ENCODE measurements around the gene TEX101. TPM values are rescaled to one million over a fixed set of nuclear protein-coding genes. Genes with fewer than 3 reads are reported as not detected.

TEX101 gene
- total RNA-seq, 2 donors from 2014 or later, result 0.17 TPM; not detected in 1

DNA sequence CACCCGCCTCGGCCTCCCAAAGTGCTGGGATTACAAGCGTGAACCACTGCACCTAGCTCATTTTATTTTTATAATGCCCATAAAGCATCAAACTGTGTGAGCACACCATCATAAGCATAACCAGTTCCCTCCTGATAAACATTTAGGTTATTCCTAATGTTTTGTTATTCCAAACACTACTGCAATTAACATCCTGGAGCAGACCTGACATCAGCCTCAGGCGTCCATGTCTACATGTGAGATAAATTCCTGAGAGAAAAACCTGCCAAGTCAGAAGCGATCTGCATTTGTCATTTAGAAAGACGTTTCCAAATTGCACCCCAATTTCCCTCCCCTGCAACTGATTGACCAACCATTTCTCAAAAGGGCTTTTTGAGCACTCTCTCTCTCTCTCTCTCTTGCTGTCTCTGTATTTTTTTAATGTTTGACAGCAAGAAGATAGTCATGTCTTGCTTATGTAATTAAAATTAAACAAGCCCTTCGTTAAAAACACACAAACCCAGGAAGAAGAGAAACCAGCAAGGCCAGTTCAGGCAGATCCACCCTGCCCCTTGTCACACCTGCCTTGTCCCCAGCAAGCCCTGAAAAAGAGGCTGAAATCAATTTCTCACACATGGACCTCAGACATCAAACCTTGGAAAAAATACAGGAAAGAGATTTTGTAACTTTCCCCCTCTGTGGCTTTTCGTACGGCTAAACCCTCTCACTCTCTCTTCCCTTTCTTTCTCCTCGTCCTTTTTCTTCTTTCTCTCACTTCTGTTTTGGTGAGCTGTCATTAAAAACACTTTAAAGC, 40.8 kb downstream of the TEX101 start:
- H3K27me3 ChIP-seq, result no peaks in the 10 kb centered on the region
- H3K4me3 ChIP-seq, result no peak overlapping the region
- no peak overlapping the region for H3K27ac ChIP-seq
- intact Hi-C loops (cut with DNase I), result no loop called here
- TF ChIP-seq, protein P1, sequence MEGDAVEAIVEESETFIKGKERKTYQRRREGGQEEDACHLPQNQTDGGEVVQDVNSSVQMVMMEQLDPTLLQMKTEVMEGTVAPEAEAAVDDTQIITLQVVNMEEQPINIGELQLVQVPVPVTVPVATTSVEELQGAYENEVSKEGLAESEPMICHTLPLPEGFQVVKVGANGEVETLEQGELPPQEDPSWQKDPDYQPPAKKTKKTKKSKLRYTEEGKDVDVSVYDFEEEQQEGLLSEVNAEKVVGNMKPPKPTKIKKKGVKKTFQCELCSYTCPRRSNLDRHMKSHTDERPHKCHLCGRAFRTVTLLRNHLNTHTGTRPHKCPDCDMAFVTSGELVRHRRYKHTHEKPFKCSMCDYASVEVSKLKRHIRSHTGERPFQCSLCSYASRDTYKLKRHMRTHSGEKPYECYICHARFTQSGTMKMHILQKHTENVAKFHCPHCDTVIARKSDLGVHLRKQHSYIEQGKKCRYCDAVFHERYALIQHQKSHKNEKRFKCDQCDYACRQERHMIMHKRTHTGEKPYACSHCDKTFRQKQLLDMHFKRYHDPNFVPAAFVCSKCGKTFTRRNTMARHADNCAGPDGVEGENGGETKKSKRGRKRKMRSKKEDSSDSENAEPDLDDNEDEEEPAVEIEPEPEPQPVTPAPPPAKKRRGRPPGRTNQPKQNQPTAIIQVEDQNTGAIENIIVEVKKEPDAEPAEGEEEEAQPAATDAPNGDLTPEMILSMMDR (IDR thresholded peaks at IDR 0.05), result no peak
- no peak for DNase-seq
- no peak overlapping the region for H3K9ac ChIP-seq (ENCODE audit: low read depth in 2 of 2, low read length in 2 of 2)
- H3K4me1 ChIP-seq, result peaks cover 4% of the 10 kb centered on the region
- H3K9me3 ChIP-seq, result no peaks in the 10 kb centered on the region
- no peaks in the 10 kb centered on the region for H3K36me3 ChIP-seq

DNA sequence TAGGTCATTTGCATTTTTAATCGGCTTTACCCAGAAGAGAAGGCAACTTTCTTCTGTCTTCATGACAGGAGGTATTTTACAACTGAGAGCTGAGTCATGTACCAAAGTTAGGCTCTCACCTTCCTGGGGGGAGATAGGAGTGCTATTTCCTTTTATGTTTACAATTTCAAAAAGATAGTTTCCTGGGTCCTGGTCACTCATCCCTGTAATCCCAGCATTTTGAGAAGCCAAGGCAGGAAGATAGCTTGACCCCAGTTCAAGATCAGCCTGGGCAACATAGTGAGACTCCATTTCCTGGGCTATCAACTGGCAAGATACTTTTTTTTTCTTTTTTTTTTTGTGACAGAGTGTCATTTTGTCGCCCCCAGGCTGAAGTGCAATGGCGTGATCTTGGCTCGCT, 43.1 kb downstream of the TEX101 start:
- Histone ChIP-seq H3K27ac (no peak overlapping the region), H3K9me3 (no peaks in the 10 kb centered on the region), H3K27me3 (no peaks in the 10 kb centered on the region), H3K4me1 (peaks cover 4% of the 10 kb centered on the region), H3K36me3 (no peaks in the 10 kb centered on the region), H3K9ac (ENCODE audit: low read depth in 2 of 2, low read length in 2 of 2) (no peak overlapping the region), H3K4me3 (no peak overlapping the region)
- no peak for DNase-seq
- intact Hi-C loops (cut with DNase I), result no loop called here
- TF ChIP-seq, protein P1 (IDR thresholded peaks at IDR 0.05), result no peak

DNA sequence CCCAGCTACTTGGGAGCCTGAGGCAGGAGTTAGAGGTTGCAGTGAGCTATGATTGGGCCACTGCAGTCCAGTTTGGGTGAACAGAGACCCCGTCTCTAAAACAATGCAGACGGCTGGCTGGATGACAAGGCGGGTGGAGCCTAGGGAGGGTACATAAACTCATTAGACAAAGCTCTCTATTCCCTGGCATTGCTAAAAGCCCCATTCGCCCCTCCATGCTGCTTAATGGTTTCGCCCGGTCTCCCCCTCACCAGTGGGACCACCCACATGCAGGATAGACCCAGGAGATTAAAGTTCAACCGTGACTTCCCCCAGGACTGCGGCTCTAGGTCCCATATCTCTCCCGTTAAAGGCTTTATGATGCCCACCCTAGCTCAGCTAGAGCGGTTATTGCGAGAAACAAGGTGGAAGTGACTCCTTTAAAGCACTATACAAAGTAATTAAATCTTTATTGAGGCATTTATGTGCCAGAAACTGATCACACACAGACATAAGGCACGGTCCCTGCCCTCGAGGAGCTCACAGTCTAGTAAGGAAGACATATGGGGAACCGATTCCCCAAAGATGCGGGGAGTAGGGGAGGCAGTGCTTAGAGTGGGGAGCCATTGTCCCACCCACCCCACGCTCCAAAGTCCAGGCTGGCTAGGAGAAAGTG, 45.8 kb downstream of the TEX101 start:
- H3K27ac ChIP-seq, result no peak overlapping the region
- no peaks in the 10 kb centered on the region for H3K36me3 ChIP-seq
- H3K9me3 ChIP-seq, result no peaks in the 10 kb centered on the region
- H3K4me1 ChIP-seq, result peaks cover 6% of the 10 kb centered on the region
- no peaks in the 10 kb centered on the region for H3K27me3 ChIP-seq
- intact Hi-C loops (cut with DNase I), result no loop called here
- no peak overlapping the region for H3K4me3 ChIP-seq
- H3K9ac ChIP-seq (ENCODE audit: low read depth in 2 of 2, low read length in 2 of 2), result no peak overlapping the region
- DNase-seq, result no peak
- TF ChIP-seq, protein P1 (IDR thresholded peaks at IDR 0.05), result no peak

DNA sequence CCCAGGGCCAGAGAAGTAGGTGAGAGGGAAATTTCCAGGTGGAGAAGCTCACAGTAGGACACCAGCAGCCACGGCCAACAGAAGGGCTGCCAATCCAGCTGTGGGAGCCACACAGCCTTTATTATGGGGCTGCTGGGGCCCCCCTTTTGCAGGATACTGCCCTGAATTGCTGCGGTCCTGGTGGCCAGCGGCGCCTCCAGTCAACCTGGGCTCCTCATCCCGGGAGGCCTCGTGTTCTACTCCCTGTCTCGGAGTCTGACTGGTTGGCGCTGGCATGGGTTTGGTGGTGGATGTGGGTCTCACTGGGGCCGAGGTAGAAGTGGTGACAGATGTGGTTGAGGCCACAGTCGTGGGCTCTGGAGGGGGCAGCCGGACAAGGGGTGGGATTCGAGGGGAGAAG, 46.6 kb downstream of the TEX101 start:
- Histone ChIP-seq H3K4me3 (no peak overlapping the region), H3K36me3 (no peaks in the 10 kb centered on the region), H3K27ac (no peak overlapping the region), H3K4me1 (peaks cover 4% of the 10 kb centered on the region), H3K9me3 (no peaks in the 10 kb centered on the region), H3K27me3 (no peaks in the 10 kb centered on the region), H3K9ac (ENCODE audit: low read depth in 2 of 2, low read length in 2 of 2) (no peak overlapping the region)
- DNase-seq, result no peak
- intact Hi-C loops (cut with DNase I), result no loop called here
- TF ChIP-seq, protein P1 (IDR thresholded peaks at IDR 0.05), result no peak

GRCh38 chr19:43462383-43462782, 47.7 kb downstream of the TEX101 start:
- no peak for DNase-seq
- TF ChIP-seq, protein P1 (IDR thresholded peaks at IDR 0.05), result no peak
- Histone ChIP-seq H3K4me1 (peaks cover 4% of the 10 kb centered on the region), H3K4me3 (no peak overlapping the region), H3K9ac (ENCODE audit: low read depth in 2 of 2, low read length in 2 of 2) (no peak overlapping the region), H3K27me3 (no peaks in the 10 kb centered on the region), H3K36me3 (no peaks in the 10 kb centered on the region), H3K27ac (no peak overlapping the region), H3K9me3 (no peaks in the 10 kb centered on the region)
- intact Hi-C loops (cut with DNase I), result no loop called here
